GM12892 (cell line): ENCODE measurements around the gene TSPAN33.
"Not testable (repeated sequence)": the region's sequence is repeated elsewhere in the genome, so short reads cannot be mapped to it uniquely, and the experiment has no call there.

Source experiments
- DNase-seq: peaks from one replicate; pipeline ENCODE4 v3.0.0; 2011; ENCODE audit not compliant: insufficient read length
- FAIRE-seq: peaks from 2 replicates; lab custom pipeline; 2011; peaks lifted over from hg19 to GRCh38; lab: Jason Lieb, UNC
- POLR2A ChIP-seq: IDR thresholded peaks from 2 replicates; pipeline ENCODE4 v1.6.1; 2011; ENCODE audit warnings: low read depth, low read length, control low read depth
- POLR2AphosphoS5 ChIP-seq: IDR thresholded peaks from 2 replicates; pipeline ENCODE4 v1.6.1; 2011; ENCODE audit warnings: low read depth, low read length, control low read depth
- TAF1 ChIP-seq: IDR thresholded peaks from 2 replicates; pipeline ENCODE4 v1.6.1; 2011; ENCODE audit warnings: low read depth, mild to moderate bottlenecking, control low read depth, low read length, borderline replicate concordance

Gene TSPAN33

GRCh38 chr7:129118976-129119375, 25.5 kb upstream of the TSPAN33 start:
- no peak for DNase-seq
- FAIRE-seq = no peak
- TF ChIP-seq TAF1 = no peak
- no peak for TF ChIP-seq POLR2AphosphoS5
- no peak for TF ChIP-seq POLR2A

- FAIRE-seq, DNase-seq: not testable (repeated sequence)
Observed at GRCh38 chr7:129121501-129122077, 22.9 kb upstream of the TSPAN33 start.

DNA sequence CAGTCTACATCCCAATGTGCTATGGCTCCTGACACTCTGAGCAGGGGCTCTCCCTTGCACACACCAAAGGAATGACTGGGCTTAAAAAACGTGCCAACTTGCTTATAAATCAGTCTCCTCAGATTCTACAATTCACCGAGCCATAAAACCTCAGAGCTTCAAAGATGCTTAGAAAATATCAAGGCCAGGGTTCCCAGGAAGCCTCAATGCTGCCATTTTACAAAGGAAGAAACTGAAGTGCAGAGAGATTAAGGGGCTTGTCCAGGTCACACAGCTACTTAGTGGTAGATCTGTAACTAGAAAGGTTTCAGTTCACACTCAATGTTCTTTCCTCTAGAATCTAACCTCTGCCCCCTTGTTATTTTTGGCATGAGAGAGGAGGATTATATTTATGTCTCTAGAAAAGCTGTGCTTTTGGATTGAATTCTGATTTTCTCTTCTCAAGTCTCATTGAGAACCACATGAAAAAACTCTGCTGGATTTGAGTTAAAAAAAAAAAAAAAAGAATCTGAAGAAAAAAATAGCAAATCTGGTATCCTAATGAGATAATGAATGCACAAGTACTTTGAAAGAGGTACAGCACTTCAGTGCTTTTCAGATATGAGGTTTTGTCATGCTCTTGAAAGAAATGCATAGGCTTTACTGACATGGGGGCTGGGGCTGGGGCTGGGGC, 22.3 kb upstream of the TSPAN33 start:
- DNase-seq (no peak), FAIRE-seq (peak; percentile 83)
- no peak for TF ChIP-seq POLR2A
- TF ChIP-seq TAF1 = no peak
- no peak for TF ChIP-seq POLR2AphosphoS5

DNA sequence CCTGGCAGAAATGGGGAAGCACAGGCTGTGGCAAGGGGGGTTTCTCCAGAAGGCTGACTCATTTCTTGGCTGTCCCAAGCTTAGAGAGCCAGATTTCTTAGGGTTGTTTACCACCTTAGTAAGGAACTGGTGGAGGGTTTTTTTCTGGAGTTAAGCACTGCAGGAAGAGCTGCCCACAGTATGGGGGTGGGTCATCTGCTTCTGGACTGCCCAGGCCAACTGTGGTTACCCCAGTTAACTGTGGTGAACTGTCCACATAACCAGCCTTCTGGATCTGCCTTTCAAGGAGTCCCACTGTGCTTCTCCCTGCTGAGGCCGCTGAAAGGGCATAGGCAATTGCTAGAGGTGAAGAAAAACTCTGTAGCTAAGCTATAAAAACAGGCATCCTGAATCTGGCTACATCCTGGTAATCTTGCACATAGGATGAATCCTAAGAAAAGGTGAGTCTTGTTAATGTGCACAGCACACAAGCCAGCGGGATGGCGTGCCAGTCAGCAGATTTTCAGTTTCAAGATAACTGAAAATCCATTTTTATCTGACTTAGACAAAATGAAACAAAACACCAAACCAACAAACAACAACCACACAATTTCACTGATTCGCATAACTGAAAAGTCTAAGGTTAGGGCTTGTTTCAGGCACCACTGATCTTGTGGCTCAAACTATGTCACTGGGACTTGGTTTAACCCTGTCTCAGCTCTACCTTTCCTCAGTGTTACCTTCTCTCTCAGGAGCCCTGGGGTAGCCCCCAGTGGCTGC, 21.6 kb upstream of the TSPAN33 start:
- no peak for DNase-seq
- TF ChIP-seq TAF1 = no peak
- 0 out of 2 replicates have a peak, but pooled peaks have one; percentile 32 for TF ChIP-seq POLR2AphosphoS5
- TF ChIP-seq POLR2A = no peak
- FAIRE-seq = peak; percentile 97

GRCh38 chr7:129123510-129123857, 21.0 kb upstream of the TSPAN33 start:
- no peak for DNase-seq
- no peak for FAIRE-seq
- TF ChIP-seq TAF1 (no peak), POLR2AphosphoS5 (0 out of 2 replicates have a peak, but pooled peaks have one; percentile 1), POLR2A (no peak)

GRCh38 chr7:129126314-129126713, 18.2 kb upstream of the TSPAN33 start:
- TF ChIP-seq POLR2A (no peak), POLR2AphosphoS5 (no peak), TAF1 (no peak)
- FAIRE-seq (no peak), DNase-seq (no peak)

GRCh38 chr7:129127154-129127553, 17.4 kb upstream of the TSPAN33 start:
- DNase-seq (no peak), FAIRE-seq (peak; percentile 50)
- TF ChIP-seq TAF1 = no peak
- no peak for TF ChIP-seq POLR2A
- no peak for TF ChIP-seq POLR2AphosphoS5

- no peak for TF ChIP-seq TAF1
- TF ChIP-seq POLR2A = no peak
- no peak for TF ChIP-seq POLR2AphosphoS5
- no peak for FAIRE-seq
- DNase-seq = no peak
Observed at GRCh38 chr7:129127601-129128000, 16.9 kb upstream of the TSPAN33 start.

GRCh38 chr7:129134356-129134987, 10.0 kb upstream of the TSPAN33 start:
- TF ChIP-seq TAF1 = no peak
- no peak for TF ChIP-seq POLR2AphosphoS5
- TF ChIP-seq POLR2A = no peak
- peak; percentile 77 for FAIRE-seq
- DNase-seq = no peak

GRCh38 chr7:129136887-129137642, 7.4 kb upstream of the TSPAN33 start:
- DNase-seq (no peak), FAIRE-seq (peak; percentile 61)
- TF ChIP-seq POLR2AphosphoS5 (no peak), TAF1 (no peak), POLR2A (no peak)

DNA sequence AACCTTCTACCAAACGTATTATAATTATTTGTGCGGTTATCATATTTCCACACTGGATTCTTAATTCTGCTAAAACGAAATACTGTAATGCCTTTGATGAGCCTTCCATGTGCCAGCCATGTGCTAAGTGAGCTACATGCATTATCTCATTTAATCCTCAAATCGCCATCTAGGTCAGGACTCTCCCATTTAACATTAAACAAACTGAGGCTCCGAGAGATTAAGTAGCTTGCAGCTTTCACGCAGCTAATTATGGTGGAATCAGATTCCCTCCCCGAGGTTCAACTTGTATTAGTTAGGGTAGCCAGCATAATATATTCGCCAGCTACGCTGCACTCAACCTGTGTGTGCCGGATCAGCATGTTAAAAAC, 798 bp upstream of the TSPAN33 start:
- DNase-seq (no peak), FAIRE-seq (peak; percentile 33)
- no peak for TF ChIP-seq POLR2AphosphoS5
- TF ChIP-seq TAF1 = no peak
- TF ChIP-seq POLR2A = no peak
